K562 (cell line): ENCODE results near the gene SFPQ. TPM values are rescaled to one million over a fixed set of nuclear protein-coding genes. Genes with fewer than 3 reads are reported as not detected.
A peak's percentile ranks its signal among the peaks of the same experiment; 100 is the strongest.

ENCODE experiments used
- E2F4 ChIP-seq: sonication (generic); formaldehyde crosslinking; IDR thresholded peaks from 2 replicates; pipeline ENCODE4 v1.8.0; 2022; ENCODE audit warnings: mild to moderate bottlenecking, low read depth, missing genetic modification reagents
- ELF1 ChIP-seq: fragments of 200-800 bp; sonication (Bioruptor generic); IDR thresholded peaks from 2 replicates; pipeline ENCODE4 v1.6.1; 2016; ENCODE audit warnings: missing genetic modification characterization, missing compliant biosample characterization
- GABPB2 ChIP-seq: fragments of 250-450 bp; sonication (Bioruptor Pico); conservative IDR thresholded peaks from 2 replicates; pipeline ENCODE4 v1.5.1; 2021; ENCODE audit warnings: mild to moderate bottlenecking
- GTF2A2 ChIP-seq: IDR thresholded peaks from 2 replicates; pipeline ENCODE4 v1.6.1; 2016; ENCODE audit warnings: mild to moderate bottlenecking, missing genetic modification characterization, missing compliant biosample characterization
- HOXB6 ChIP-seq: fragments of 250-450 bp; sonication (Bioruptor Pico); IDR thresholded peaks from 2 replicates; pipeline ENCODE4 v1.5.1; 2022; ENCODE audit warnings: mild to moderate bottlenecking, borderline replicate concordance
- MCM5 ChIP-seq: fragments of 450-650 bp; IDR thresholded peaks from 2 replicates; pipeline ENCODE4 v1.6.1; 2016; ENCODE audit warnings: low read depth
- PHF21A ChIP-seq: fragments of 450-650 bp; IDR thresholded peaks from 2 replicates; pipeline ENCODE4 v1.6.1; 2017; ENCODE audit warnings: low read depth, borderline replicate concordance
- PKNOX1 ChIP-seq: fragments of 450-650 bp; IDR thresholded peaks from 2 replicates; pipeline ENCODE4 v1.6.1; 2016
- POLR2G ChIP-seq: fragments of 200-400 bp; formaldehyde crosslinking; IDR thresholded peaks from 2 replicates; pipeline ENCODE4 v1.6.1; 2017; ENCODE audit warnings: low read depth, mild to moderate bottlenecking, antibody characterized with exemption, low read length, moderate library complexity
- SMAD1 ChIP-seq: fragments of 150-350 bp; IDR thresholded peaks from 2 replicates; pipeline ENCODE4 v1.6.1; 2014; ENCODE audit warnings: low read length, low read depth; ENCODE audit not compliant: partially characterized antibody
- SMAD4 ChIP-seq: fragments of 250-450 bp; sonication (Bioruptor Pico); conservative IDR thresholded peaks from 2 replicates; pipeline ENCODE4 v1.8.0; 2021; ENCODE audit warnings: inconsistent platforms, mild to moderate bottlenecking, moderate library complexity
- SMC3 ChIP-seq: conservative IDR thresholded peaks from 2 replicates; pipeline ENCODE4 v1.6.1; 2011; ENCODE audit warnings: low read depth, low read length, improper control_type of control experiment; ENCODE audit not compliant: insufficient read depth
- TAF15 ChIP-seq: fragments of 200-400 bp; formaldehyde crosslinking; IDR thresholded peaks from 2 replicates; pipeline ENCODE4 v1.6.1; 2017; ENCODE audit warnings: mild to moderate bottlenecking, low read depth, low read length, moderate library complexity
- TEAD1 ChIP-seq, 2 experiments: fragments of 450-650 bp in 1 of 2; sonication (generic) in 1 of 2; formaldehyde crosslinking; IDR thresholded peaks; 2 replicates each; pipeline versions ENCODE4 v1.4.0 to v1.8.0; 2020 to 2022; ENCODE audit warnings: mild to moderate bottlenecking in 2 of 2, missing genetic modification reagents in 1 of 2
- THRB ChIP-seq: fragments of 450-650 bp; formaldehyde crosslinking; conservative IDR thresholded peaks from 2 replicates; pipeline ENCODE4 v1.4.0; 2022; ENCODE audit warnings: mild to moderate bottlenecking, missing genetic modification characterization
- TOE1 ChIP-seq, 2 experiments: fragments of 450-650 bp in 1 of 2; sonication (generic) in 1 of 2; formaldehyde crosslinking in 1 of 2; IDR thresholded peaks; 2 replicates each; pipeline versions ENCODE4 v1.7.1 to v1.8.0; 2016 to 2022; ENCODE audit warnings: borderline replicate concordance in 2 of 2, mild to moderate bottlenecking in 2 of 2, antibody characterized with exemption in 1 of 2, inconsistent platforms in 1 of 2, low read depth in 1 of 2, missing genetic modification reagents in 1 of 2, moderate library complexity in 1 of 2
- XRCC5 ChIP-seq: fragments of 200-400 bp; formaldehyde crosslinking; IDR thresholded peaks from 2 replicates; pipeline ENCODE4 v1.6.1; 2017; ENCODE audit warnings: low read depth, mild to moderate bottlenecking, low read length
- ZBTB5 ChIP-seq: fragments of 450-650 bp; IDR thresholded peaks from 2 replicates; pipeline ENCODE4 v1.6.1; 2017; ENCODE audit warnings: antibody characterized with exemption
- ZBTB7A ChIP-seq: IDR thresholded peaks from 2 replicates; pipeline ENCODE4 v1.6.1; 2011; ENCODE audit warnings: low read depth, mild to moderate bottlenecking, low read length, moderate library complexity, borderline replicate concordance; ENCODE audit not compliant: control insufficient read depth
- ZNF253 ChIP-seq: fragments of 250-450 bp; sonication (Bioruptor Pico); conservative IDR thresholded peaks from 2 replicates; pipeline ENCODE4 v1.6.1; 2021; ENCODE audit warnings: mild to moderate bottlenecking
- ZNF707 ChIP-seq: fragments of 250-450 bp; sonication (Bioruptor Pico); conservative IDR thresholded peaks from 2 replicates; pipeline ENCODE4 v1.8.0; 2022; ENCODE audit warnings: inconsistent platforms, mild to moderate bottlenecking, moderate library complexity
- ZSCAN29 ChIP-seq: fragments of 450-650 bp; IDR thresholded peaks from 2 replicates; pipeline ENCODE4 v1.6.1; 2017
- polyA plus RNA-seq, 8 experiments: library from polyadenylated mRNA; depleted of rRNA in 4 of 8; stranded (reverse) in 5 of 8; unstranded in 3 of 8; fragments of >200 nt; fragmentation: Nextera tagmentation in 2 of 8; fragmentation: Illumina TruSeq in 1 of 8; extraction: Ambion mirVana in 2 of 8; extraction: Trizol in 1 of 8; gene quantifications; 2 replicates each; pipeline versions ENCODE4 v1.2.1 to v1.2.3, GENCODE V29; 2011 to 2014; ENCODE audit warnings: inconsistent platforms in 1 of 8, missing spikeins in 1 of 8
- total RNA-seq, 7 experiments: library from RNA; depleted of rRNA in 6 of 7; stranded (reverse); fragments of >200 nt in 6 of 7; fragmentation: Illumina TruSeq in 2 of 7; extraction: Trizol in 2 of 7; gene quantifications; 2 replicates each; pipeline versions ENCODE4 v1.2.1 to v1.2.3, GENCODE V29; 2011 to 2021; ENCODE audit warnings: low replicate concordance in 1 of 7

The SFPQ gene
- total and polyA plus RNA-seq, 9 of the 15 experiments (the other 6 are each of a cell fraction or from before 2014, with no cell fraction given), result 69.7 to 562 (median 399) TPM

- no peak for TF ChIP-seq GTF2A2 (tag)
- peak; percentile 89 for TF ChIP-seq SMC3
- no peak for TF ChIP-seq ZBTB7A
- 0 out of 2 replicates have a peak, but pooled peaks have one; percentile 28 for TF ChIP-seq TOE1 (IDR thresholded peaks at IDR 0.05; ENCODE audit: borderline replicate concordance)
- TF ChIP-seq TOE1 (CRISPR knock-in tag; IDR thresholded peaks at IDR 0.05; ENCODE audit: borderline replicate concordance, low read depth), result no peak
- TF ChIP-seq XRCC5, result peak; percentile 42; the same call in 1 of the 2 replicates
- no peak for TF ChIP-seq SMAD4 (CRISPR knock-in tag)
- TF ChIP-seq POLR2G, result no peak
- TF ChIP-seq TAF15, result no peak
- no peak for TF ChIP-seq ZSCAN29
- no peak for TF ChIP-seq PHF21A
- TF ChIP-seq THRB (CRISPR knock-in tag), result no peak
- TF ChIP-seq TEAD1 (CRISPR knock-in tag; IDR thresholded peaks at IDR 0.05), result no peak
- no peak for TF ChIP-seq GABPB2 (CRISPR knock-in tag)
- peak; percentile 69 for TF ChIP-seq ELF1 (tag)
- no peak for TF ChIP-seq PKNOX1
- TF ChIP-seq MCM5, result no peak
- TF ChIP-seq ZNF253 (CRISPR knock-in tag), result no peak
- TF ChIP-seq ZBTB5, result no peak
- TF ChIP-seq E2F4 (CRISPR knock-in tag), result no peak
- no peak for TF ChIP-seq SMAD1
- no peak for TF ChIP-seq ZNF707
- TF ChIP-seq HOXB6 (CRISPR knock-in tag), result no peak
These were observed 9.2 kb upstream of the SFPQ start (continued) for GRCh38 chr1:35202048-35202719.
